ENCODE data around the gene STOM. TPM values are rescaled to one million over a fixed set of nuclear protein-coding genes. Genes with fewer than 3 reads are reported as not detected.

STOM gene
- total RNA-seq, 4 donors from 2014 or later = 43.7 to 169 (median 119) TPM

GRCh38 chr9:121296213-121297127 lies 73.6 kb downstream of the STOM start:
- Histone ChIP-seq H3K27ac (peak overlapping the region; percentile 71 to 95 (median 94)), H3K27me3 (no peaks in the 10 kb centered on the region), H3K9me3 (no peaks in the 10 kb centered on the region), H3K4me3 (no peak overlapping the region), H3K36me3 (no peaks in the 10 kb centered on the region), H3K4me1 (peaks cover 39 to 96% (median 79%) of the 10 kb centered on the region in 3 donors)
- no peak for DNase-seq
- intact Hi-C loops (cut with DNase I) = no loop called here
- WGBS, 2 donors = 70 to 88% methylated on average over 2 to 7 of the region's 7 CpGs
- TF ChIP-seq CTCF (IDR thresholded peaks at IDR 0.05) = no peak
- TF ChIP-seq POLR2A (IDR thresholded peaks at IDR 0.05) = no peak

GRCh38 chr9:121295662-121296191 lies 74.3 kb downstream of the STOM start:
- Histone ChIP-seq H3K4me3 (peak overlapping the region in 1 of 4 donors; percentile 37), H3K9me3 (no peaks in the 10 kb centered on the region), H3K27ac (peak overlapping the region; percentile 71 to 95 (median 94)), H3K4me1 (peaks cover 33 to 93% (median 79%) of the 10 kb centered on the region in 3 donors), H3K36me3 (no peaks in the 10 kb centered on the region), H3K27me3 (no peaks in the 10 kb centered on the region)
- DNase-seq = no peak
- TF ChIP-seq POLR2A (IDR thresholded peaks at IDR 0.05) = no peak
- no peak for TF ChIP-seq CTCF (IDR thresholded peaks at IDR 0.05)
- intact Hi-C loops (cut with DNase I) = no loop called here
- 69 to 80% methylated on average over 3 to 5 of the region's 5 CpGs for WGBS, 2 donors

GRCh38 chr9:121294866-121295661 lies 75.0 kb downstream of the STOM start:
- WGBS, 2 donors = 57 to 68% methylated on average over 11 to 12 of the region's 13 CpGs
- Histone ChIP-seq H3K36me3 (no peaks in the 10 kb centered on the region), H3K4me3 (peak overlapping the region in 1 of 4 donors; percentile 37), H3K27ac (peak overlapping the region; percentile 71 to 95 (median 94)), H3K4me1 (peaks cover 32 to 93% (median 82%) of the 10 kb centered on the region in 3 donors), H3K9me3 (no peaks in the 10 kb centered on the region), H3K27me3 (no peaks in the 10 kb centered on the region)
- TF ChIP-seq CTCF (IDR thresholded peaks at IDR 0.05) (no peak), POLR2A (IDR thresholded peaks at IDR 0.05) (no peak)
- DNase-seq = no peak
- intact Hi-C loops (cut with DNase I) = no loop called here

- intact Hi-C loops (cut with DNase I) = no loop called here
- no peaks in the 10 kb centered on the region for H3K27me3 ChIP-seq
- peak overlapping the region; percentile 71 to 95 (median 94) for H3K27ac ChIP-seq
- no peak for DNase-seq
- TF ChIP-seq POLR2A (IDR thresholded peaks at IDR 0.05) (no peak), CTCF (IDR thresholded peaks at IDR 0.05) (no peak)
- peak overlapping the region in 1 of 4 donors; percentile 37 for H3K4me3 ChIP-seq
- H3K4me1 ChIP-seq = peaks cover 37 to 96% (median 89%) of the 10 kb centered on the region in 3 donors
- WGBS, 2 donors = 60% methylated on average over 1 of the region's 6 CpGs; no CpG with 5 or more reads in 1 of the 2 donors
- H3K9me3 ChIP-seq = no peaks in the 10 kb centered on the region
- no peaks in the 10 kb centered on the region for H3K36me3 ChIP-seq
Observed at GRCh38 chr9:121294151-121294743, 75.8 kb downstream of the STOM start.

Data from esophagus squamous epithelium (tissue), 5 donors.